ENCODE measurements around the gene DECR2.

The DECR2 gene

DNA sequence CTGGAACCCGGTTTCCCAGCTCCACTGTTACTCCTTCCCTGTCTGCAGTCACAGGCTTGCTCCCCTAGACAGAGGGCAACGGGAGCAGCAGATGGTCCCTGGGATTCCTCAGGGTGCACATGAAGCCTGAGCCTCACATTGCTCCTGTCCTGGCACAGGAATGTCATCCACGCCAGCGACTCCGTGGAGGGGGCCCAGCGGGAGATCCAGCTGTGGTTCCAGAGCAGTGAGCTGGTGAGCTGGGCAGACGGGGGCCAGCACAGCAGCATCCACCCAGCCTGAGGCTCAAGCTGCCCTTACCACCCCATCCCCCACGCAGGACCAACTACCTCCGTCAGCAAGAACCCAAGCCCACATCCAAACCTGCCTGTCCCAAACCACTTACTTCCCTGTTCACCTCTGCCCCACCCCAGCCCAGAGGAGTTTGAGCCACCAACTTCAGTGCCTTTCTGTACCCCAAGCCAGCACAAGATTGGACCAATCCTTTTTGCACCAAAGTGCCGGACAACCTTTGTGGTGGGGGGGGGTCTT lies 1.6 kb upstream of the DECR2 start:
- H4K91ac ChIP-seq (ENCODE audit: low read length) = no peak overlapping the region
- H3K27me3 ChIP-seq (ENCODE audit: control insufficient read depth in 1 of 2, insufficient read depth in 1 of 2, low read length in 2 of 2) = no peaks in the 10 kb centered on the region
- H3K14ac ChIP-seq (ENCODE audit: low read length in 2 of 2) = no peak overlapping the region
- H2BK15ac ChIP-seq (ENCODE audit: low read depth, poor library complexity, severe bottlenecking) = peak overlapping the region; percentile 52
- H3K9ac ChIP-seq (ENCODE audit: low read length) = peak overlapping the region; percentile 91
- H3K9me3 ChIP-seq (ENCODE audit: control insufficient read depth, low read length) = no peaks in the 10 kb centered on the region
- no peak overlapping the region for H3K18ac ChIP-seq (ENCODE audit: low read depth in 1 of 2, low read length in 2 of 2)
- peak overlapping the region in 1 of 2 experiments; percentile 85 for H3K4me3 ChIP-seq (ENCODE audit: insufficient read depth in 1 of 2, low read depth in 1 of 2, low read length in 2 of 2)
- H3K79me1 ChIP-seq (replicated peaks; ENCODE audit: low read length, poor library complexity, severe bottlenecking) = peaks cover 10% of the 10 kb centered on the region
- no peak overlapping the region for H3K4me2 ChIP-seq (ENCODE audit: low read length, poor library complexity, severe bottlenecking)
- no peak overlapping the region for H2BK12ac ChIP-seq (ENCODE audit: low read length in 2 of 2)
- peaks cover 15 to 23% of the 10 kb centered on the region in 2 experiments for H3K36me3 ChIP-seq (ENCODE audit: control insufficient read depth in 1 of 2, insufficient read depth in 2 of 2, low read depth in 1 of 2, low read length in 2 of 2)
- no peak for DNase-seq
- H2AK5ac ChIP-seq (ENCODE audit: low read length, severe bottlenecking) = no peak overlapping the region
- no peak overlapping the region for H3K4ac ChIP-seq (ENCODE audit: low read depth in 1 of 2, low read length in 2 of 2)
- no peak overlapping the region for H2BK5ac ChIP-seq (ENCODE audit: low read depth, low read length, poor library complexity, severe bottlenecking)
- 92% methylated on average over 10 of the region's 10 CpGs for whole genome bisulfite sequencing
- H3K27ac ChIP-seq (ENCODE audit: low read length, poor library complexity, severe bottlenecking) = no peak overlapping the region
- no peak overlapping the region for H2AFZ ChIP-seq (ENCODE audit: low read depth, low read length)
- peaks cover 30% of the 10 kb centered on the region for H3K4me1 ChIP-seq (ENCODE audit: control insufficient read depth, insufficient read depth, low read depth, low read length)
- H3K23ac ChIP-seq (ENCODE audit: low read length in 2 of 2) = no peak overlapping the region
- no peak overlapping the region for H4K8ac ChIP-seq (ENCODE audit: low read length)
- H2BK120ac ChIP-seq (ENCODE audit: low read depth, low read length) = no peak overlapping the region

DNA sequence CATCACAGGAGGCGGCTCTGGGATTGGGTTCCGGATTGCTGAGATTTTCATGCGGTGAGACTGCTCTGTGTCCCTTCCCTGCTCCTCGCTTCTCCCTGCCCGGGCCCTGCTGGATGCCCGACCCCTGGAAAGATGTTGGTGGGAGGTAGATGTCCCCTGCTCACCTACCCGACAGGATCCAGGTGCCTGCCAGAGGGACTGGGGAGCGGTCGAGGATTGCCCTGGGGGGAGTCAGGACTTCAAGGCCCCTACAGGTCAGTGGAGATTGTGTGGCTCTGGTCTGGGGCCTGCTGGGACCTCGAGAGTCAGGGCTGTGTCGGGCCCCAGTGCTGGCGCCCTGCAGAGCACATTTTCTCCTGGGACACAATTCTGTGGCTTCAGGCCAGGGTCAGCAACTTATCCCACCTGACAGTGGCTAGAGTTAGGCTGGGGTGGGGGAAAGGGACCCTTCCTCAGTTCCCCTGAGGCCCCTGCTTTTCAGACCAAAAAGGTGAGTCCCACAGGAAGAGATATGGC lies 3.3 kb downstream of the DECR2 start:
- H3K4me3 ChIP-seq (ENCODE audit: insufficient read depth in 1 of 2, low read depth in 1 of 2, low read length in 2 of 2) = no peak overlapping the region
- H3K27me3 ChIP-seq (ENCODE audit: control insufficient read depth in 1 of 2, insufficient read depth in 1 of 2, low read length in 2 of 2) = no peaks in the 10 kb centered on the region
- peaks cover 12 to 28% of the 10 kb centered on the region in 2 experiments for H3K36me3 ChIP-seq (ENCODE audit: control insufficient read depth in 1 of 2, insufficient read depth in 2 of 2, low read depth in 1 of 2, low read length in 2 of 2)
- H2BK5ac ChIP-seq (ENCODE audit: low read depth, low read length, poor library complexity, severe bottlenecking) = no peak overlapping the region
- H2AFZ ChIP-seq (ENCODE audit: low read depth, low read length) = no peak overlapping the region
- no peak overlapping the region for H4K8ac ChIP-seq (ENCODE audit: low read length)
- no peak overlapping the region for H2BK15ac ChIP-seq (ENCODE audit: low read depth, poor library complexity, severe bottlenecking)
- peaks cover 8% of the 10 kb centered on the region for H3K79me1 ChIP-seq (replicated peaks; ENCODE audit: low read length, poor library complexity, severe bottlenecking)
- no peak overlapping the region for H3K4me2 ChIP-seq (ENCODE audit: low read length, poor library complexity, severe bottlenecking)
- H2BK12ac ChIP-seq (ENCODE audit: low read length in 2 of 2) = no peak overlapping the region
- H3K9me3 ChIP-seq (ENCODE audit: control insufficient read depth, low read length) = no peaks in the 10 kb centered on the region
- no peak overlapping the region for H2BK120ac ChIP-seq (ENCODE audit: low read depth, low read length)
- H3K9ac ChIP-seq (ENCODE audit: low read length) = no peak overlapping the region
- no peak overlapping the region for H4K91ac ChIP-seq (ENCODE audit: low read length)
- 96% methylated on average over 12 of the region's 12 CpGs for WGBS
- H3K18ac ChIP-seq (ENCODE audit: low read depth in 1 of 2, low read length in 2 of 2) = no peak overlapping the region
- H3K23ac ChIP-seq (ENCODE audit: low read length in 2 of 2) = no peak overlapping the region
- H3K4me1 ChIP-seq (ENCODE audit: control insufficient read depth, insufficient read depth, low read depth, low read length) = peaks cover 11% of the 10 kb centered on the region
- no peak overlapping the region for H3K27ac ChIP-seq (ENCODE audit: low read length, poor library complexity, severe bottlenecking)
- no peak overlapping the region for H2AK5ac ChIP-seq (ENCODE audit: low read length, severe bottlenecking)
- H3K14ac ChIP-seq (ENCODE audit: low read length in 2 of 2) = no peak overlapping the region
- H3K4ac ChIP-seq (ENCODE audit: low read depth in 1 of 2, low read length in 2 of 2) = no peak overlapping the region
- no peak for DNase-seq

DNA sequence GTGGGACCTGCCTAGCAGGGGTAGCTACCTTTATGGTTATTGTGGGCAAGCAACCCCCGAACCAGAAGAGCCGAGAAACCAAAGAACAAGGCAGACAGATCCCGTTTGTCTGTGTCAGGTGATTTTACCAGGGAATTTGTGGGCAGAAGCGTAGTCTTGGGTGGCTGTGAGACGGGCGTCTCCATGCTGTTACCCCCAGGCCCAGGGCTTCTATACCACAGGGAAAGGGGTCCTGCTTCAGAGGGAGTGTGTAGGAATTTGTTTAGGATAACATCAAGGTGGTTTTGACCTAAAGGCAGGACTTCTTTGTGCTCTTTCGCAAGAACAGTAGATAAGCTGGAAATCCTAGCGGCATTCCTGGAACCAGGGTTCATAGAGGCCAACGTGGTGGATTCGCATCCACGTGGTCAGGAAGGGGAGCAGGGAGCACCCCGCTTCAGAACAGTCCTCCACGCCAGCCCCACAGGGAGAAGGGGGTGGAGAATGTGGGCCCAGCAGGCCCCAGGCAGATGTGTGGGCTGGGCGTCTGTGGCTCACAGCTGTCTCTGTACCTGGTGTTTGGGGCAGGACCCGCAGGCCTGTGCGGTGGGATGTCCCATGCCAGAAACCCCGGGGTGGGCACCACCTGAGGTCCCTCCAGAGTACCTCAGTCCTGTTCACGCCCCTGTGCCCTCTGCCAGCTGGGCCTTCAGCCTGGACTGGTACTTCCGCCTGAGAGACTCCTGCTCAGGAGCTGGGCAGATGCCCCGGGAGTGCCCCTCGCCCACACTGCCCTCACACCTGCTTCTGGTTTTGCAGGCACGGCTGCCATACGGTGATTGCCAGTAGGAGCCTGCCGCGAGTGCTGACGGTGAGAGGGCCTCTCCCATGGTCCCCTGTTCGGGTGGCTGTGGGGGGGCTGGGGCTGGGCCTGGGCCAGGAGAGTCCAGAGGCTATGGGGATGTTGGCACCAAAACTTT lies 4.1 kb downstream of the DECR2 start:
- no peak overlapping the region for H4K91ac ChIP-seq (ENCODE audit: low read length)
- H3K27me3 ChIP-seq (ENCODE audit: control insufficient read depth in 1 of 2, insufficient read depth in 1 of 2, low read length in 2 of 2) = no peaks in the 10 kb centered on the region
- H3K23ac ChIP-seq (ENCODE audit: low read length in 2 of 2) = no peak overlapping the region
- no peak overlapping the region for H2AFZ ChIP-seq (ENCODE audit: low read depth, low read length)
- H2BK15ac ChIP-seq (ENCODE audit: low read depth, poor library complexity, severe bottlenecking) = no peak overlapping the region
- no peak overlapping the region for H2AK5ac ChIP-seq (ENCODE audit: low read length, severe bottlenecking)
- no peak overlapping the region for H2BK120ac ChIP-seq (ENCODE audit: low read depth, low read length)
- H3K14ac ChIP-seq (ENCODE audit: low read length in 2 of 2) = no peak overlapping the region
- DNase-seq = no peak
- H3K4me3 ChIP-seq (ENCODE audit: insufficient read depth in 1 of 2, low read depth in 1 of 2, low read length in 2 of 2) = no peak overlapping the region
- H3K4me2 ChIP-seq (ENCODE audit: low read length, poor library complexity, severe bottlenecking) = no peak overlapping the region
- peak overlapping the region; percentile 45 for H4K8ac ChIP-seq (ENCODE audit: low read length)
- H3K9ac ChIP-seq (ENCODE audit: low read length) = no peak overlapping the region
- H3K18ac ChIP-seq (ENCODE audit: low read depth in 1 of 2, low read length in 2 of 2) = no peak overlapping the region
- H2BK5ac ChIP-seq (ENCODE audit: low read depth, low read length, poor library complexity, severe bottlenecking) = no peak overlapping the region
- H3K9me3 ChIP-seq (ENCODE audit: control insufficient read depth, low read length) = no peaks in the 10 kb centered on the region
- WGBS = 86% methylated on average over 27 of the region's 27 CpGs
- peaks cover 10 to 26% of the 10 kb centered on the region in 2 experiments for H3K36me3 ChIP-seq (ENCODE audit: control insufficient read depth in 1 of 2, insufficient read depth in 2 of 2, low read depth in 1 of 2, low read length in 2 of 2)
- H3K79me1 ChIP-seq (replicated peaks; ENCODE audit: low read length, poor library complexity, severe bottlenecking) = peaks cover 5% of the 10 kb centered on the region
- no peak overlapping the region for H3K27ac ChIP-seq (ENCODE audit: low read length, poor library complexity, severe bottlenecking)
- peaks cover 6% of the 10 kb centered on the region for H3K4me1 ChIP-seq (ENCODE audit: control insufficient read depth, insufficient read depth, low read depth, low read length)
- H3K4ac ChIP-seq (ENCODE audit: low read depth in 1 of 2, low read length in 2 of 2) = no peak overlapping the region
- no peak overlapping the region for H2BK12ac ChIP-seq (ENCODE audit: low read length in 2 of 2)

DNA sequence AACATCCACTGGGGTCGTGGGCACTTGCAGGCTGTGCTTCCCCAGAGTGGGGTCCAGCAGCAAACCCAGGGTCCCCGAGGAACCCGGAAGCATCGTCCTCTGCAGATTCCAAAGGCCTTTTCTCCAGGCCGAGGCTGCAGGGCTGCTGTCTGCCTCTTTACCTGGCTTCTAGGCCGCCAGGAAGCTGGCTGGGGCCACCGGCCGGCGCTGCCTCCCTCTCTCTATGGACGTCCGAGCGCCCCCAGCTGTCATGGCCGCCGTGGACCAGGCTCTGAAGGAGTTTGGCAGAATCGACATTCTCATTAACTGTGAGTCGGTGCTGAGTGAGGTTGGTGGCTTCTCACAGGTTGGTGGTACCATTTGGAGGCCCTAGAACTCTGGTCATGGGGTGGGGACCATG lies 5.6 kb downstream of the DECR2 start:
- H2AK5ac ChIP-seq (ENCODE audit: low read length, severe bottlenecking) = no peak overlapping the region
- H4K8ac ChIP-seq (ENCODE audit: low read length) = no peak overlapping the region
- H3K9me3 ChIP-seq (ENCODE audit: control insufficient read depth, low read length) = no peaks in the 10 kb centered on the region
- H3K4me3 ChIP-seq (ENCODE audit: insufficient read depth in 1 of 2, low read depth in 1 of 2, low read length in 2 of 2) = no peak overlapping the region
- no peak overlapping the region for H2AFZ ChIP-seq (ENCODE audit: low read depth, low read length)
- no peak for DNase-seq
- peaks cover 3% of the 10 kb centered on the region for H3K79me1 ChIP-seq (replicated peaks; ENCODE audit: low read length, poor library complexity, severe bottlenecking)
- WGBS = 90% methylated on average over 16 of the region's 16 CpGs
- H3K36me3 ChIP-seq (ENCODE audit: control insufficient read depth in 1 of 2, insufficient read depth in 2 of 2, low read depth in 1 of 2, low read length in 2 of 2) = peaks cover 24 to 38% of the 10 kb centered on the region in 2 experiments
- H3K27me3 ChIP-seq (ENCODE audit: control insufficient read depth in 1 of 2, insufficient read depth in 1 of 2, low read length in 2 of 2) = no peaks in the 10 kb centered on the region
- no peak overlapping the region for H3K4me2 ChIP-seq (ENCODE audit: low read length, poor library complexity, severe bottlenecking)
- no peak overlapping the region for H3K9ac ChIP-seq (ENCODE audit: low read length)
- no peak overlapping the region for H2BK120ac ChIP-seq (ENCODE audit: low read depth, low read length)
- no peak overlapping the region for H2BK15ac ChIP-seq (ENCODE audit: low read depth, poor library complexity, severe bottlenecking)
- H2BK12ac ChIP-seq (ENCODE audit: low read length in 2 of 2) = no peak overlapping the region
- no peak overlapping the region for H3K14ac ChIP-seq (ENCODE audit: low read length in 2 of 2)
- peaks cover 5% of the 10 kb centered on the region for H3K4me1 ChIP-seq (ENCODE audit: control insufficient read depth, insufficient read depth, low read depth, low read length)
- no peak overlapping the region for H3K23ac ChIP-seq (ENCODE audit: low read length in 2 of 2)
- no peak overlapping the region for H3K27ac ChIP-seq (ENCODE audit: low read length, poor library complexity, severe bottlenecking)
- H2BK5ac ChIP-seq (ENCODE audit: low read depth, low read length, poor library complexity, severe bottlenecking) = no peak overlapping the region
- no peak overlapping the region for H3K4ac ChIP-seq (ENCODE audit: low read depth in 1 of 2, low read length in 2 of 2)
- H4K91ac ChIP-seq (ENCODE audit: low read length) = no peak overlapping the region
- H3K18ac ChIP-seq (ENCODE audit: low read depth in 1 of 2, low read length in 2 of 2) = no peak overlapping the region

Measured in mesenchymal stem cell (in vitro differentiated cells and primary cell).